Duodenal mucosa (tissue), 2 donors: ENCODE results near the gene YARS2.
A peak's percentile ranks its signal among the peaks of the same experiment; 100 is the strongest.

Source experiments
- H3K27ac ChIP-seq: one replicate; pipeline ENCODE4 v1.7.0; 2013; ENCODE audit warnings: low read depth, low read length
- H3K27me3 ChIP-seq, 2 donors: one replicate each; pipeline ENCODE4 v1.7.0; 2013; ENCODE audit warnings: low read length in 2 of 2, control low read depth in 1 of 2; ENCODE audit not compliant: insufficient read depth in 2 of 2, control insufficient read depth in 1 of 2
- H3K36me3 ChIP-seq, 2 donors: one replicate each; pipeline ENCODE4 v1.7.0; 2013; ENCODE audit warnings: low read length in 2 of 2, control low read depth in 1 of 2; ENCODE audit not compliant: insufficient read depth in 2 of 2, control insufficient read depth in 1 of 2
- H3K4me1 ChIP-seq, 2 donors: one replicate each; pipeline ENCODE4 v1.7.0; 2013; ENCODE audit warnings: low read length in 2 of 2, control low read depth in 1 of 2; ENCODE audit not compliant: insufficient read depth in 2 of 2, control insufficient read depth in 1 of 2
- H3K4me3 ChIP-seq, 2 donors: one replicate each; pipeline ENCODE4 v1.7.0; 2013; ENCODE audit warnings: low read length in 2 of 2, low read depth in 1 of 2
- H3K9ac ChIP-seq, 2 donors: one replicate each; pipeline ENCODE4 v1.7.0; 2013; ENCODE audit warnings: low read length in 2 of 2, low read depth in 1 of 2
- H3K9me3 ChIP-seq, 2 donors: one replicate each; pipeline ENCODE4 v1.7.0; 2013; ENCODE audit warnings: low read length in 2 of 2, control low read depth in 1 of 2; ENCODE audit not compliant: control insufficient read depth in 1 of 2

YARS2 gene

GRCh38 chr12:32777691-32778175, 22.0 kb upstream of the YARS2 start:
- Histone ChIP-seq H3K27ac (no peak overlapping the region), H3K4me3 (no peak overlapping the region), H3K9ac (no peak overlapping the region), H3K27me3 (no peaks in the 10 kb centered on the region), H3K4me1 (peaks cover 9 to 23% of the 10 kb centered on the region in 2 donors), H3K9me3 (no peaks in the 10 kb centered on the region), H3K36me3 (no peaks in the 10 kb centered on the region)

- Histone ChIP-seq H3K27me3 (no peaks in the 10 kb centered on the region), H3K36me3 (no peaks in the 10 kb centered on the region), H3K9me3 (no peaks in the 10 kb centered on the region), H3K27ac (no peak overlapping the region), H3K4me3 (no peak overlapping the region), H3K4me1 (peaks cover 9 to 28% of the 10 kb centered on the region in 2 donors), H3K9ac (no peak overlapping the region)
Observed at GRCh38 chr12:32777159-32777558, 21.5 kb upstream of the YARS2 start.

GRCh38 chr12:32776258-32776657, 20.6 kb upstream of the YARS2 start:
- no peaks in the 10 kb centered on the region for H3K27me3 ChIP-seq
- no peaks in the 10 kb centered on the region for H3K36me3 ChIP-seq
- no peak overlapping the region for H3K4me3 ChIP-seq
- no peak overlapping the region for H3K27ac ChIP-seq
- H3K4me1 ChIP-seq, result peaks cover 13 to 35% of the 10 kb centered on the region in 2 donors
- H3K9ac ChIP-seq, result no peak overlapping the region
- no peaks in the 10 kb centered on the region for H3K9me3 ChIP-seq

GRCh38 chr12:32773691-32774090, 18.0 kb upstream of the YARS2 start:
- Histone ChIP-seq H3K4me1 (peaks cover 15 to 49% of the 10 kb centered on the region in 2 donors), H3K9me3 (no peaks in the 10 kb centered on the region), H3K27me3 (no peaks in the 10 kb centered on the region), H3K9ac (no peak overlapping the region), H3K36me3 (no peaks in the 10 kb centered on the region), H3K4me3 (no peak overlapping the region), H3K27ac (no peak overlapping the region)

- Histone ChIP-seq H3K9ac (no peak overlapping the region), H3K4me1 (peaks cover 19 to 47% of the 10 kb centered on the region in 2 donors), H3K36me3 (no peaks in the 10 kb centered on the region), H3K9me3 (no peaks in the 10 kb centered on the region), H3K4me3 (no peak overlapping the region), H3K27me3 (no peaks in the 10 kb centered on the region), H3K27ac (no peak overlapping the region)
Observed at GRCh38 chr12:32770141-32770540, 14.4 kb upstream of the YARS2 start.

GRCh38 chr12:32768518-32768917, 12.8 kb upstream of the YARS2 start:
- no peaks in the 10 kb centered on the region for H3K27me3 ChIP-seq
- no peaks in the 10 kb centered on the region for H3K36me3 ChIP-seq
- no peak overlapping the region for H3K9ac ChIP-seq

GRCh38 chr12:32765906-32766305, 10.2 kb upstream of the YARS2 start:
- Histone ChIP-seq H3K4me1 (peaks cover 4 to 18% of the 10 kb centered on the region in 2 donors), H3K4me3 (no peak overlapping the region), H3K36me3 (no peaks in the 10 kb centered on the region), H3K27me3 (no peaks in the 10 kb centered on the region), H3K9me3 (no peaks in the 10 kb centered on the region), H3K9ac (no peak overlapping the region), H3K27ac (no peak overlapping the region)

More at GRCh38 chr12:32768518-32768917, 12.8 kb upstream of the YARS2 start:
- Histone ChIP-seq H3K4me3 (no peak overlapping the region), H3K27ac (no peak overlapping the region), H3K4me1 (peaks cover 17 to 42% of the 10 kb centered on the region in 2 donors), H3K9me3 (no peaks in the 10 kb centered on the region)

GRCh38 chr12:32761716-32762115, 6.0 kb upstream of the YARS2 start:
- Histone ChIP-seq H3K36me3 (no peaks in the 10 kb centered on the region), H3K27me3 (no peaks in the 10 kb centered on the region), H3K4me3 (no peak overlapping the region), H3K27ac (no peak overlapping the region), H3K4me1 (peaks cover 2% of the 10 kb centered on the region in 2 donors), H3K9me3 (no peaks in the 10 kb centered on the region), H3K9ac (no peak overlapping the region)

- H3K27me3 ChIP-seq, result no peaks in the 10 kb centered on the region
- no peak overlapping the region for H3K4me3 ChIP-seq
- H3K9me3 ChIP-seq, result no peaks in the 10 kb centered on the region
- H3K36me3 ChIP-seq, result peaks cover 8 to 10% of the 10 kb centered on the region in 2 donors
- peaks cover 19 to 22% of the 10 kb centered on the region in 2 donors for H3K4me1 ChIP-seq
- H3K27ac ChIP-seq, result no peak overlapping the region
- H3K9ac ChIP-seq, result no peak overlapping the region
Observed at GRCh38 chr12:32757157-32757556, 1.5 kb upstream of the YARS2 start.

GRCh38 chr12:32756476-32757066, 874 bp upstream of the YARS2 start:
- H3K9me3 ChIP-seq, result no peaks in the 10 kb centered on the region
- H3K27me3 ChIP-seq, result no peaks in the 10 kb centered on the region
- H3K9ac ChIP-seq, result peak overlapping the region; percentile 85 to 90
- H3K4me1 ChIP-seq, result peaks cover 19 to 22% of the 10 kb centered on the region in 2 donors
- H3K27ac ChIP-seq, result no peak overlapping the region
- peaks cover 13% of the 10 kb centered on the region in 2 donors for H3K36me3 ChIP-seq
- H3K4me3 ChIP-seq, result peak overlapping the region; percentile 96 to 97
